ENCODE data around the gene SLC22A13. TPM values are rescaled to one million over a fixed set of nuclear protein-coding genes. Genes with fewer than 3 reads are reported as not detected.
A peak's percentile ranks its signal among the peaks of the same experiment; 100 is the strongest.

SLC22A13 gene
- total and polyA plus RNA-seq, 2 of the 4 experiments (the other 2 are of a cell fraction): under 0.01 to 0.22 TPM

DNA sequence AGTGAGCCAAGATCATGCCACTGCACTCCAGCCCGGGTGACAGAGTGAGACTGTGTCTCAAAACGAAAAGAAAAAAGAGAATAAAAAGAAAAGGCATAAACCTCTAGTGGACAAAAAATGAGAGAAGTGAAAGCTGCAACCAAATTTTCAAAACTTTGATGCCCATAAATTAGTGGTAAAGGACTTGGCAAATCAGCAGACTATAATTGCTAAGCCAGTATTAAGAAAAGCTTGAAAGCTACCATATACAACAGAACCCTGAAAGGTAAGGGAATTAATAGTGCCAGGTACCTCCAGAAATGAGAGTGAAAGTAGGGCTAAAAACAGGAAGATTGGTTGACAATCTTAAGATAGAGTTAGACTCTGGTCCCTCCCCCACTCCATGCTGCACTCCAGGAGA, 32.9 kb upstream of the SLC22A13 start:
- H2BK15ac ChIP-seq (ENCODE audit: low read depth, low read length): no peak overlapping the region
- ATAC-seq (ENCODE audit: low read depth) (no peak), DNase-seq (no peak)
- no peak overlapping the region for H3K9ac ChIP-seq (ENCODE audit: low read depth, low read length)
- intact Hi-C loops (cut with micrococcal nuclease): no loop called here
- CTCF ChIA-PET: interaction anchor here (0.6 kb wide), 1 partner anchor 54 kb away, joined by 4 read pairs; no protein-coding TSS in a partner anchor
- H2BK20ac ChIP-seq (ENCODE audit: low read depth, low read length): no peak overlapping the region
- H3K79me1 ChIP-seq (ENCODE audit: low read depth in 1 of 2, low read length in 2 of 2): peaks cover 19 to 48% of the 10 kb centered on the region in 2 experiments
- H2AK9ac ChIP-seq (replicated peaks; ENCODE audit: low read depth, low read length, poor library complexity): no peak overlapping the region
- in situ Hi-C loops (cut with MboI; ENCODE audit: low sequenced_read_pairs): no loop called here
- H3K4me1 ChIP-seq (ENCODE audit: control insufficient read depth, insufficient read depth, low read length): peaks cover 3% of the 10 kb centered on the region
- POLR2A ChIA-PET (ENCODE audit: unreplicated experiment): no interaction called here
- BruUV-seq (replicated peaks): no TSS peak
- H3K4me2 ChIP-seq (ENCODE audit: low read depth, low read length): peak overlapping the region; percentile 16; the same call in 1 of the 2 replicates
- no peak overlapping the region for H4K8ac ChIP-seq (ENCODE audit: low read depth in 2 of 2, low read length in 2 of 2)
- TF ChIP-seq, protein P1, sequence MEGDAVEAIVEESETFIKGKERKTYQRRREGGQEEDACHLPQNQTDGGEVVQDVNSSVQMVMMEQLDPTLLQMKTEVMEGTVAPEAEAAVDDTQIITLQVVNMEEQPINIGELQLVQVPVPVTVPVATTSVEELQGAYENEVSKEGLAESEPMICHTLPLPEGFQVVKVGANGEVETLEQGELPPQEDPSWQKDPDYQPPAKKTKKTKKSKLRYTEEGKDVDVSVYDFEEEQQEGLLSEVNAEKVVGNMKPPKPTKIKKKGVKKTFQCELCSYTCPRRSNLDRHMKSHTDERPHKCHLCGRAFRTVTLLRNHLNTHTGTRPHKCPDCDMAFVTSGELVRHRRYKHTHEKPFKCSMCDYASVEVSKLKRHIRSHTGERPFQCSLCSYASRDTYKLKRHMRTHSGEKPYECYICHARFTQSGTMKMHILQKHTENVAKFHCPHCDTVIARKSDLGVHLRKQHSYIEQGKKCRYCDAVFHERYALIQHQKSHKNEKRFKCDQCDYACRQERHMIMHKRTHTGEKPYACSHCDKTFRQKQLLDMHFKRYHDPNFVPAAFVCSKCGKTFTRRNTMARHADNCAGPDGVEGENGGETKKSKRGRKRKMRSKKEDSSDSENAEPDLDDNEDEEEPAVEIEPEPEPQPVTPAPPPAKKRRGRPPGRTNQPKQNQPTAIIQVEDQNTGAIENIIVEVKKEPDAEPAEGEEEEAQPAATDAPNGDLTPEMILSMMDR (conservative IDR thresholded peaks at IDR 0.05; ENCODE audit: low read depth, low read length): no peak
- no peak for TF ChIP-seq CHD1 (IDR thresholded peaks at IDR 0.05; ENCODE audit: low read depth, low read length)
- TF ChIP-seq MAZ (IDR thresholded peaks at IDR 0.05; ENCODE audit: borderline replicate concordance, low read depth, low read length): no peak
- TF ChIP-seq RCOR1 (IDR thresholded peaks at IDR 0.05; ENCODE audit: insufficient replicate concordance, low read length): no peak
- no peak for TF ChIP-seq SMC3 (IDR thresholded peaks at IDR 0.05; ENCODE audit: low read depth, low read length)
- no peak for TF ChIP-seq NFE2L2 (IDR thresholded peaks at IDR 0.05; ENCODE audit: low read depth, low read length)
- no peak for TF ChIP-seq RFX5 (IDR thresholded peaks at IDR 0.05; ENCODE audit: low read depth, low read length)
- no peak for TF ChIP-seq POLR2A (IDR thresholded peaks at IDR 0.05; ENCODE audit: low read depth, low read length)
- TF ChIP-seq CEBPB (IDR thresholded peaks at IDR 0.05; ENCODE audit: low read depth, low read length): no peak
- no peak for TF ChIP-seq FOS (IDR thresholded peaks at IDR 0.05; ENCODE audit: low read depth, low read length)
- no peak for TF ChIP-seq BHLHE40 (IDR thresholded peaks at IDR 0.05; ENCODE audit: low read depth, low read length)
- no peak for TF ChIP-seq MXI1 (IDR thresholded peaks at IDR 0.05; ENCODE audit: borderline replicate concordance, low read depth, low read length)
- TF ChIP-seq, protein P2, sequence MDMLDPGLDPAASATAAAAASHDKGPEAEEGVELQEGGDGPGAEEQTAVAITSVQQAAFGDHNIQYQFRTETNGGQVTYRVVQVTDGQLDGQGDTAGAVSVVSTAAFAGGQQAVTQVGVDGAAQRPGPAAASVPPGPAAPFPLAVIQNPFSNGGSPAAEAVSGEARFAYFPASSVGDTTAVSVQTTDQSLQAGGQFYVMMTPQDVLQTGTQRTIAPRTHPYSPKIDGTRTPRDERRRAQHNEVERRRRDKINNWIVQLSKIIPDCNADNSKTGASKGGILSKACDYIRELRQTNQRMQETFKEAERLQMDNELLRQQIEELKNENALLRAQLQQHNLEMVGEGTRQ (IDR thresholded peaks at IDR 0.05; ENCODE audit: low read depth, low read length): no peak
- TF ChIP-seq, protein P3, sequence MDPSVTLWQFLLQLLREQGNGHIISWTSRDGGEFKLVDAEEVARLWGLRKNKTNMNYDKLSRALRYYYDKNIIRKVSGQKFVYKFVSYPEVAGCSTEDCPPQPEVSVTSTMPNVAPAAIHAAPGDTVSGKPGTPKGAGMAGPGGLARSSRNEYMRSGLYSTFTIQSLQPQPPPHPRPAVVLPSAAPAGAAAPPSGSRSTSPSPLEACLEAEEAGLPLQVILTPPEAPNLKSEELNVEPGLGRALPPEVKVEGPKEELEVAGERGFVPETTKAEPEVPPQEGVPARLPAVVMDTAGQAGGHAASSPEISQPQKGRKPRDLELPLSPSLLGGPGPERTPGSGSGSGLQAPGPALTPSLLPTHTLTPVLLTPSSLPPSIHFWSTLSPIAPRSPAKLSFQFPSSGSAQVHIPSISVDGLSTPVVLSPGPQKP (IDR thresholded peaks at IDR 0.05; ENCODE audit: borderline replicate concordance, low read depth, low read length): no peak
- no peak for TF ChIP-seq RAD21 (IDR thresholded peaks at IDR 0.05; ENCODE audit: low read length)
- TF ChIP-seq MAFK (IDR thresholded peaks at IDR 0.05; ENCODE audit: low read depth, low read length): no peak
- H3K27me3 ChIP-seq (ENCODE audit: control insufficient read depth, insufficient read depth, low read length): no peaks in the 10 kb centered on the region
- no peak overlapping the region for H2BK5ac ChIP-seq (ENCODE audit: low read depth, low read length, poor library complexity, severe bottlenecking)
- no peak overlapping the region for H3K23ac ChIP-seq (ENCODE audit: low read depth, low read length)
- WGBS, 2 experiments (ENCODE audit: extremely low coverage in 2 of 2, insufficient read length in 1 of 2): 100% methylated on average over 1 of the region's 2 CpGs; no CpG with 5 or more reads in 1 of the 2 experiments
- peaks cover 2% of the 10 kb centered on the region; the same call in 1 of the 2 replicates for H3K9me1 ChIP-seq (ENCODE audit: insufficient read depth, low read length)
- no peak overlapping the region for H2BK120ac ChIP-seq (ENCODE audit: low read depth, low read length)
- H2AFZ ChIP-seq (replicated peaks; ENCODE audit: low read length, poor library complexity): no peak overlapping the region
- H2AK5ac ChIP-seq (ENCODE audit: low read depth, low read length): no peak overlapping the region
- H4K5ac ChIP-seq (ENCODE audit: low read depth, low read length): no peak overlapping the region
- H3K9me3 ChIP-seq (ENCODE audit: control insufficient read depth, insufficient read depth, low read length): no peaks in the 10 kb centered on the region
- no peak overlapping the region for H3K4me3 ChIP-seq (ENCODE audit: insufficient read depth, low read depth, low read length)
- no peak overlapping the region for H3K18ac ChIP-seq (ENCODE audit: low read depth, low read length)
- H4K20me1 ChIP-seq (ENCODE audit: insufficient read depth, low read length): no peaks in the 10 kb centered on the region; the same call in 1 of the 2 replicates
- no peak overlapping the region for H3K4ac ChIP-seq (ENCODE audit: low read depth, low read length)
- H3K36me3 ChIP-seq (ENCODE audit: control insufficient read depth, insufficient read depth, low read length): peaks cover 8% of the 10 kb centered on the region
- dilution Hi-C loops (cut with HindIII; ENCODE audit: low sequenced_read_pairs, unreplicated experiment): no loop called here
- H3K27ac ChIP-seq (ENCODE audit: insufficient read depth, low read length): no peak overlapping the region
- H4K91ac ChIP-seq (ENCODE audit: insufficient read depth, low read depth, low read length): no peak overlapping the region
- H3K14ac ChIP-seq (replicated peaks; ENCODE audit: low read depth, low read length): no peak overlapping the region
- H3K56ac ChIP-seq (ENCODE audit: extremely low read depth, insufficient read depth, low read length): no peak overlapping the region

Data from IMR-90 (cell line).